ENCODE data around the gene RARA. TPM values are rescaled to one million over a fixed set of nuclear protein-coding genes. Genes with fewer than 3 reads are reported as not detected.
"Not testable (repeated sequence)": the region's sequence is repeated elsewhere in the genome, so short reads cannot be mapped to it uniquely, and the experiment has no call there.

Gene RARA
- total RNA-seq, 1 donor from 2014 or later: 8.2 TPM

DNA sequence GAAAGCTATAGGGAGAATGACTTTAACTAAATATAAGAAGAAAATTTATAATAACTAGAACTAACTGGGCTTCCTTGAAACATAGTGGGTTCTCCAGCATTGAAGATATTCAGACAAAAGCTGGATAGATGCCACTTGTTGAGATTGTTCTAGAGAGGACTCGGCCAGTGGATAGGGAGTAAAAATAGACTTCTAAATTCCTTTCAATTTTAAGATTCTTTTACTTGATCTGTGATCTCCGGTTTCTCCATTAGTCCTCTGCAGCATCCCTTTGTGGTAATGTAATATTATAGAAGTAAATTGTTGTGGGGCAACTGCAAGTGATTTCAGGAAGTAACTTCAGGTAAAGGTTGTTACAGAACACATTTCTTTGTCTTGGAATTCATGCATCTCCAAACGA is 10.3 kb upstream of the RARA start:
- no peak for ATAC-seq

- ATAC-seq: not testable (repeated sequence)
Observed at GRCh38 chr17:40299159-40299757, 9.7 kb upstream of the RARA start.

GRCh38 chr17:40301315-40301714 is 7.7 kb upstream of the RARA start:
- ATAC-seq: no peak

DNA sequence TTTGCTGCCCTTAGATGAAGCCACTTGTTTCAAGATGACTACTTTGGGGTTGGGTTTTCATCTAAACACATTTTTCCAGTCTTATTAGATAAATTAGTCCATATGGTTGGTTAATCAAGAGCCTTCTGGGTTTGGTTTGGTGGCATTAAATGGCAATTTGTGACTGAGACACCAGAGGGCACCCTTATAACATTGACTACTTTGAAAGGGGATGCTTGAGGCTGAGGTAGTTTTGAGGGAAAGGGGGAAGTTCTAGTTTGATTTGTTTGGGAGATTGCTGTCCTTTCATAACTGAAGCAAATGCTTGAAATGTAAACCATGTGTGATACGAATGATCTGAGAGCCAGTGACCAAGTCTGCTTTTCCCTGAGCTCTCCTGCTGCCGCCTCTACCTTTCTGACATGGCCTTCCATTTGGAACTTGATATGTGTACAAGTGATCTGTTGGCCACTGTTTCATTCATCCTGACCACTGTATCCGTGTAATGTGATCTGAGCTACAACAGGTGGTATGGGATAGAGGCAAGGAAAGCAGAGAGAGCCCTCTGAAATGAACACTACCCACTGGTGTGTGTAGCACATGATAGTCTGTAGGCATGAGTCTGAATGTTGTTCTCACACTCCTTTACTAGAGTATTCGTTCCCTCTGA is 5.8 kb upstream of the RARA start:
- ATAC-seq: peak; percentile 44

DNA sequence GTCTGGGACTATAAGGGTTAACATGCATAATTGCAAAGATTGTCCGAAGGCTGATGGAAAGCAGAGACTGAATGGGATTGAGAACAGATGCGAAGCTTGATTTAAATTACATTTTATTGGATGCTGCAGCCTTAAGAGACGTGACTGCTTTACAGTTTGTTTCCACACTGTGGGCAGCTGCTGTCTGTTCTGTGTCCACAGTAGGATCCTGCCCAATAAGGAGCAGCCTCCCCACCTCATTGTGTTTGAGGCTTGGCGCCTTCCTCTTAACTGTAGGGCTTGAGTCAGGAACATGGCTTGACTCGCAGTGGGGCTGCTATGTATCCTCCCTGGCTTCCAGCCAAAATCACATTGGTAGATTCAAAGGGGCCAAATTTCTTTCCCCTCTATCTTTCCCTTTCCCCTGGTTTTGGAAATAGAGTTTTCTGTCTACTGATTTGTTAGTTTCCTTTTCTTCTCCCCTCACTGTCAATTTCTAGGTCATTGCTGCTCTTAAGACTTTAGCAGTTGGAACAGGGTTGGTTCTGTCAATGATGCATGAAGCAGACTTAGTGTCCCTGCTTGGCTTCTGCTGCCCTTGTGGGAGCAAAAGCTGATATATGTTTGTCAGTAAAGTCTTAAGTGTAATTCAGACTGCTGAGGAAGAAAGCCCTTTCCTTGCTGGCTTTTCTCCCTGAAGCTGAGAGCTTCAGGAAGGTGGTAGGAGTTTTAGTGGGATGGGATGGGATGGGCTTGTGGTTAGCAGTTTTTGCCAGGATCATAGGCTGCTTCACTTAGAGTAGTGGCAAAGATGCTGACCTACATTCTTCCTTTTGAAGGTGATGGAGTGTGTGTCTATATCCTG is 5.0 kb upstream of the RARA start:
- ATAC-seq: peak; percentile 37

GRCh38 chr17:40304552-40304863 is 4.5 kb upstream of the RARA start:
- ATAC-seq: not testable (repeated sequence)

- not testable (repeated sequence) for ATAC-seq
Observed at GRCh38 chr17:40304866-40305265, 4.1 kb upstream of the RARA start.

DNA sequence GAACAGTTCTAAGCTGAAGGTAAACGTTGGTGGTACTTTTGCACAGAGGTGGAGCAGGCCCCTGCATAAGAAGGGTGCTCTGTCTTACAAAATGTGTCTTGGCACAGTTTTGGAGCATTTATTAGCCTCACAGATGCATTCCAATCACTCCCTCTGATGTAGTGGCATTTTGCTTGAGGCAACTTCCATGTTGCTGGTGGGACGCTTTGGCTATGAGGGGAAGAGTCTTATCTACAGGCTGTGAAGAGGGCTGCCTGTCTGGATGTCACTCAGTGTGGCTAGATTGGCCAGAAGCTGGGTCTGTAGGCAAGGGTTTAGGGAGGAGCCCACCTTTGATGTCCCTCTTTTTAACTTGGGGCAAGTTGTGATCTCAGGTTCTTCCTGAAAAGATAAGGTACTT is 2.6 kb upstream of the RARA start:
- no peak for ATAC-seq

GRCh38 chr17:40307001-40307730 is 1.8 kb upstream of the RARA start:
- ATAC-seq: peak; percentile 64

- no peak for ATAC-seq
Observed at GRCh38 chr17:40307740-40308239, 1.2 kb upstream of the RARA start.

GRCh38 chr17:40309949-40310510 is 1.1 kb downstream of the RARA start:
- no peak for ATAC-seq

GRCh38 chr17:40310882-40311391 is 2.0 kb downstream of the RARA start:
- no peak for ATAC-seq

DNA sequence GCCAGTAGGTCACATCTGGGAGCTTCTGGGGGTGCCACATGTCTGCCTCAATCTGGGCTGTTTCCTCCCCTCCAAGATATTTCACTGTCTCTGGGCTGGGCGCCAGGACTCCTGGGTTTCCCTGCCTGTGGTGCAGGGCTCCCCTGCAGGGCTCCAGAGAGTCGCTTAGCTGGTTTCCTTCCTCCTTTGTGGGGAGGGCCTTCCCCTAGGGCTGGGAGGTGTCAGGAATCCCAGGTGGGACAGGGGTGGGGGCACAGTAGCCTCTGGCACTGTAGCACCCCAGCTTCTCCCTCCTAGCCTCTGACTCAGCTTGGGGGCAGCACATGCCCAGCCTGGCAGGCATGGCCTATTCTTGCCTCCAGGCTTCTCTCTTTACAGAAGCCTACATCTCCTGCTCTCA is 2.6 kb downstream of the RARA start:
- ATAC-seq: peak; percentile 22

- ATAC-seq: no peak
Observed at GRCh38 chr17:40312131-40312731, 3.3 kb downstream of the RARA start.

DNA sequence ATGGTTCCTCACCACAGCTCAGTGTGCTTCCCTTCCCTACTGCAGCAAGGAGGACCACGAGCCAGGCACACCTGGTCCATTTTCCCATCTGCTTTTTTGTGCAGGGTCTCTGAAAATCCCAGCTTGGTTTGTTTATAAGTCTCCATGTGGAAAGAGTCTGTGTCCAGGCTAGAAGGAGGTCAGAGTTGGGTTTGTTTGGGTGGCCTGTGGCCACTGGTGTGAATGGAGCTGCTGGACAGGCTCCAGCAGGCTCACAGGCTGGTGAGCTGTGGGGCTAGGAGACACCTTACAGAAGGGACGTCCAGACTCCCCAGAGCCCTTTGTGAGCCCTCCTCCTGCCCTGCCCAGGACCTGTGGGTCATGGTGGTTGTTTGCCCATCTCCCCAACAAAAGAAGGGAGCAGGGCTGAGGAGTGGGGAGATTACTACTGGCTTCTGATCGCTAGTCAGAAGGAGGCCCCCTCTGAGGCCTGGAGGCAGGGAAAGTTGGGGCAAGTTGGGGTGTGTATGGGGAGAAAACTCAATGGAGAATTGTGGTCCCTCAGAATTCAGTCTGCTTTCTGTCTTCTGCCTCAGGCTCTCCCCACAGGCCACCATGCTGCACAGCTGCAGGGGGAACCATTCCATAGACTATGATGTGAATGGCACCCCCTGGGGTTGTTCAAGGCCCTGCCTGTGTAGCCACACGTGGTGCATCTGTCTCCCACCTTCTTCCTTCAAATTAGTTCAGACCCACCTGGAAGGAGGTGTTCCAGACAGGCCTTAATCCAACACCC is 4.1 kb downstream of the RARA start:
- ATAC-seq: no peak

- ATAC-seq: no peak
Observed at GRCh38 chr17:40313668-40314583, 4.9 kb downstream of the RARA start.

DNA sequence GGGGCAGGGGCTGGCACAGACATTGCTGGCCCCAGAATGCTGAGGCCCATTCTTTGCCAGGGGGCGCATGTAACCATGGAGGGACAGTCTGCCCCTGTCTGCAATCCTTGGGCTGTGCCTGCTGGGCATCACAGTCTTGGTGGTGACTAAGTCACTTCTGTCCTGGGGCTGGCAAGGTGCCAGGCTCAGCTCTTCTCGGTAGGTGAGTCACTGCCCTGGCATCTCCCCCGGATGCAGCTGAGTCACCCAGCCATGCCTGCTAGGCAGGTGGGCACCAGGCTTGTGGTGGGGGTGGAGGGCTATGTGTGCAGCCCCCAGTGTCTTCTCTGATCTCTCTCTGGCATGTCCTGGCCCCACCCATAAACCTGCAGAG is 5.6 kb downstream of the RARA start:
- peak; percentile 60 for ATAC-seq

DNA sequence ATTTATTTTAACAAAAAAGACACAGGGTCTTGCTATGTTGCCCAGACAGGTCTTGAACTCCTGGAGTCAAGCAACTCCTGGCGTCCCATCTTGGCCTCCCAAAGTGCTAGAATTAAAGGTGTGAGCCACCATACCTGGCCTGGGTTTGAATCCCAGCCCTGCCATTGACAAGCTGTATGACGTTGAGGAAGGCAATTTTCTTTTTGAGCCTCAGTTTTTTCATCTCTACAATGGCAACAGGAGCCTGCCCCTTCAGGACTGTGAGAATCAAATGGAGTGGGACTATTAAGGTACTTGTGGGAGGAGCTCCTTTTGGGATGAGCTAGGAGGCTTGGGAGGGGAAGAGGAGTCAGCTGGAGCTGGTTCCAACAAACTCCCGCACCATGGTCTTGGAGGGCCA is 6.2 kb downstream of the RARA start:
- ATAC-seq: no peak

DNA sequence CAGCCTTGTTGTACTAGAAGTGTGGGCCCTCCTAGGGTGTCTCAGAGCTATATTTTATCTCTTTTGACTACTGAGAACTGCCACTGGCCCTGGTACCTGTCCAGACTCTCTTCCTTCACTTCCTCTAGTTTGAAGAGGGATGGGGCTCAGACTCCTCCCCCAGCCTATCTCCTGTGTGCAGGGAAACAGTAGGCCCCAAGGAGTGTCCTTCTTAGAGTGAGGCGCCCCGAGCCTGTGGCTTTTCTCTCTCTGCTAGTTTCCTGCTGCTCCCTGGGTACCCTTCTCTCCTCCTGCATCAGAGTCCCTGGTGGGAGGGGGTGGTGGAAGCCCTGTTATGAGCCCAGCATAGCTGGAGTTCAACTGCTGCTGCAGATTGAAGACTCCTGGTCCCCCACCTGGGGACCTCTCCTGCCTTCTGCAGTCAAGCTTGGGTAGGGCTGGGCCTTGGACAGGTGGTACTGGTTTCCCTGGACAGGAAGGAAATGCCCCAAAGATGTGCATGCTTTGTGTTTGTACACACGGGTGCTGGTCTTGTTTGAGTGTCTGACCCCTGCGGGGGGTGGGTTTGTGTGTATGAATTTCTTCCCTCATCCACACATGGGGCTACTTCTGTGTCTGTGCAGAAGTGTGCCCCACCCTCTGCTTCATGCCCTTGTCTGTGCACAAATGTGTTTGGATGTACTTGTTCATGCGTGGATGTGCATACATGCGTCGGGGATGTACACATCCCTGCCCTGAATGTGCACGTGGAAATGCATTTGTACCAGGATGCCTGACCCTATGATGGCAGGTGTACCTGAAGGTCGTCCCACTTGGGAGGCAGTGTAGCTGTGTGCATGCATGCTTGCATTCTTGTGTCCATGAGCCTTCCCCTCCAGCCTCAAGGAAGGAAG is 6.9 kb downstream of the RARA start:
- ATAC-seq: no peak
